Effector CD4-positive, alpha-beta T cell (primary cell): ENCODE measurements around the gene SHOC2.
"Not testable (repeated sequence)": the region's sequence is repeated elsewhere in the genome, so short reads cannot be mapped to it uniquely, and the experiment has no call there.

ENCODE experiments used
- DNase-seq: peaks from one replicate; pipeline ENCODE4 v3.0.0-alpha.2; 2020

The SHOC2 gene

DNA sequence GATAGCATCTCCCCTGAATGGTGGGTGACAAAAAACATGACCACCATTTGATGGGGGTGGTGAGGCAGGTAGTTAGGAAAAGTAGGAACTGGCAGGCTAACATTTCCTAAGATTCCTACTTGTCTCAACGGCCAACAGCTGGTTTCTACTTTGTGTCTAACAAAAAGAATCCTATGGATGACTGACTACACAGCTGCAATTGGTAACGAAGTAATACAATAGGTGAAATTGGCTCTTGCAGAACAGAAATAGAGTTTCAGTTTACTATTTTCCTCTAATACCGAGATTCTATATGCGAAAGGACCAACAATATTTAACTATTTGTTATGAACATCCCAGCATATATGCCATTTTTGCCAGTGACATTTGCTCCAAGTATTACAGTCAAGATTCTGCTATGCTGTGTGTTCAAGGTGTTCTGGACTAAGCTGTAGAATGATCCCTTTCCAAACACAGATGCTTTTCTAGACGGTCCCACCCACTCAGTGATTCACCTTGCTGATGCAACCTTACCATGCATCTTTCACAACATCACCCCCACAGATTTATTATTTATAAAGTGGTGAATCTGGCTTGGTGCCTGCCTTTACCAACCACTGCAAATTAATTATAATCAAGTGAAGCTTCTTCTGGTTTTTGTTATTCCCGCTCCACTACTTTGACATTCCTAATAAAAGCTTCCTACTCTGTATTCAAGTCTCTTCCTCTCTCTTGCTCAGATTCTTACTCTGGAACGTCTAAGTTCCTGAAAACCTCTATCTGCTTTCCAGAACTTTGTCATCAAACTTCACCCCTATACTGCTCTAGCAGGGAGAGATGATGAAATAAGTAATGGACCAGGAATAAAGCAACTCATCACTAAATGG is 17.2 kb upstream of the SHOC2 start:
- DNase-seq = no peak

DNA sequence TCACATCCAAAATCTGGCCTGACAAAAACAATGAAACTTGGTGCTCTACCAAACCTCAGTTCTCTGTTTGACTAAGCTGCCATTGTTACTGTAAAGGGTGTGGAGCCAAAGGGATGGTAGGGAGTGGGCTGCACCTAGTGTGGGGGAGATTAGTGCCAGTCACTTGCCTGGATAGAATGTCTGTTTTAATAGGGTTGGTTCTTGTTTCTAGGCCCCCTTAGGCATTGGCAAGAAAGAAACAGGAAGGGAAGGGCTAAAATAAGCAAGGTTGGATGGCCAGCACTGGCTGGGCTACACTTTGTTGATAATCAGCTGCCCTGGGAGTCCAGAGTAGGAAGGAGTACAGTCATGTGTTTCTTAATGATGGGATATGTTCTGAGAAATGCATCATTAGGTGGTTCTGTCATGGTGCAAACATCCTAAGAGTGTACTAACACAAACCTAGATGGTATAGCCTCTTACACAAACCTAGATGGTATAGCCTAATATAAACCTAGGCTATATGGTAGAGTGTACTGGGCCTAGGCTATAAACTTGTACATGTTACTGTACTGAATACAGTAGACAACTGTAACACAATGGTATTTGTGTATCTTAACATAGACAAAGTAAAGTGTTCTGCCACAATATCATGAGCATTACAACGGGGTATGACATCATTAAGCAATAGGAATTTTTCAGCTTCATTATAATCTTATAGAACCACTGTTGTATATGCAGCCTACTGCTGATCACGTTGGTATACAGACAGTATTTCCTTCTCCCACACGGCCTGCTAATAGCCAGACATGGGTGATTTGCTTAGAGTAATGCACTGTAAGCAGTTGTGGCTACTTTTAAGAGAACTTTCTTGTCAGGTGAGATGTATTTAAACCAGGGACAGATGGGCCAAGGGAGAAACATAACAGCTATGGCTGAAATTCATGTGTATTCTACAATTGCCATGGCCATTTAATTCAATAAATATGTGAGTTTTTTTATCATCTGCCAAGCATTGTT is 15.8 kb upstream of the SHOC2 start:
- no peak for DNase-seq

DNA sequence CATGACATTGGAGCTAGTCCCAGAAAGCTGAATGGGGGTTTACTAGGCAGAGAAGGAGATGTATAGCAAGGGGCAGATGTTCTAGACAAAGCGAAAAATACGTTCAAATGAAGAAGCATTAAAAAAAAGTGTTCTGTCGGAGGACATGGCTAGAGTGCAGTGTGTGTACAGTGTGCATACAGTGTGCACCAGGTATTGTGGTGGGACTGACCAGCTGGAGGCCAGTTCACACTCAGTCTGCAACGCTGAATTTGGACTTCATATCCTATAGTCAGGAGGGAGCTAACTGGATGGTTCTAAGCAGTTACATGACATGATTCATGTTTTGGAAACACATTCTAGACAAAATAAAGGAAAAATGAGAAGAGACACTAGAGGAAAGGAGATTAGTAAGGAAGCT is 9.3 kb upstream of the SHOC2 start:
- no peak for DNase-seq

DNA sequence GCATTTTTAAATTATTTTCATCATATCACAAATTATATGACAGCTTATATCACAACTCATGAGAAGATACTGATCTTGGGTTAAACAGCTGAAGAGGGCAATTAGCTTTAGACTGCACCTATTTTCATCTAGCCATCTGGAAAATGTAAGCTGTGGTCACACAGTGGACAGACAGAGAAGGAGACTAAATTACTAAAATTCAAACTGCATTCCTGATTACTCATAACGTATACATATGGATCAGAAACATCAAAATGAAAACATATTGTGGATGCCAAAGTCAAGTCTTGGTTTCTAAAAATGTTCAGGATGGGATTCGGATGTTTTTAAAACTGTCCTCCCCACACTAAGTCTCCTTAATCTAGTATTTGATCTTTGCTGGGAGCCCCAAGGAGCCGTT is 7.0 kb upstream of the SHOC2 start:
- DNase-seq = no peak

DNA sequence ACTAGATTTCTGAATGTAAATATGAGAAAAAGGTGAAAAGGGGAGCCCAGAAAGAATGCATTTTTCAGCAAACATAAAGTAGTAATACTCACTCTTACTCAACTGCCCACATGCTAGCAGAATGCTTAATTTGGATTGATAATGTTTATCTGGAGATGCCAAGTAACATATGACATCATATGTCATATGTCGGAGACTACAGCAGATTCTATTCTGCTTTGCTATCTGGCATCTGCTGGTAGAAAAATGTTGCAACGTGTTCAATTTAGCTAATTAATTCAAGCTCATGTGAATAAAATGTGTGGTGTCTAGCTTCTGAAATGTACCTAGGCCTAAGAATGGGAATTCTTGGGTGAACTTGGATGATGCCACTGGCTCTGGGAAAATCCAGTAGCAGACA is 5.0 kb upstream of the SHOC2 start:
- DNase-seq = no peak

DNA sequence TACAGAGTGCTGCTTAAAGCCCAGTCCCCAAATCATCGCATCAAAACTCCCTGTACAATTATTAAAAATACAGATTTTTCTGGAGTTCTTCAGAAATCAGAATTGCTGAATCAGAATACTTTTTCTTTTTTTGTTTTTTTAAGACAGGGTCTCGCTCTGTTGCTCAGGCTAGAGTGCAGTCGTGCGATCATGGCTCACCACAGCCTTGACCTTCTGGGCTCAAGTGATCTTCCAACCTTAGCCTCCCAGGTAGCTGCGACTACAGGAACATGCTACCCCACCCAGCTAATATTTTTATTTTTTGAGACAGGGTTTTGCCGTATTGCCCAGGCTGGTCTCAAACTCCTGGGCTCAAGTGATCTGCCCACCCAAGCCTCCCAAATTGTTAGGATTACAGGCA is 4.4 kb upstream of the SHOC2 start:
- no peak for DNase-seq

DNA sequence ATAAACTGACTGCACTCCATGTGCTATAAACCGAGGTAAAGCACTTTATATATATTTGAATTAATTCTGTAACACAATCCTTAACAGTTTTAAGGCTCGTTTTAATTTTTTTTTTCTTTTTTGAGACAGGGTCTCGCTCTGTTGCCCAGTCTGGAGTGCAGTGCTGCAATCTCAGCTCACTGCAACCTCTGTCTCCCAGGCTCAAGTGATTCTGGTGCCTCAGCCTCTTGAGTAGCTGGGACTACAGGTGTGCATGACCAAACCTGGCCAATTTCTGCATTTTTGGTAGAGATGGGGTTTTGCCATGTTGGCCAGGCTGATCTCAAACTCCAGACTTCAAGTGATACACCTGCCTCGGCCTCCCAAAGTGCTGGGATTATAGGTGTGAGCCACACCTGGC is 3.8 kb upstream of the SHOC2 start:
- not testable (repeated sequence) for DNase-seq

DNA sequence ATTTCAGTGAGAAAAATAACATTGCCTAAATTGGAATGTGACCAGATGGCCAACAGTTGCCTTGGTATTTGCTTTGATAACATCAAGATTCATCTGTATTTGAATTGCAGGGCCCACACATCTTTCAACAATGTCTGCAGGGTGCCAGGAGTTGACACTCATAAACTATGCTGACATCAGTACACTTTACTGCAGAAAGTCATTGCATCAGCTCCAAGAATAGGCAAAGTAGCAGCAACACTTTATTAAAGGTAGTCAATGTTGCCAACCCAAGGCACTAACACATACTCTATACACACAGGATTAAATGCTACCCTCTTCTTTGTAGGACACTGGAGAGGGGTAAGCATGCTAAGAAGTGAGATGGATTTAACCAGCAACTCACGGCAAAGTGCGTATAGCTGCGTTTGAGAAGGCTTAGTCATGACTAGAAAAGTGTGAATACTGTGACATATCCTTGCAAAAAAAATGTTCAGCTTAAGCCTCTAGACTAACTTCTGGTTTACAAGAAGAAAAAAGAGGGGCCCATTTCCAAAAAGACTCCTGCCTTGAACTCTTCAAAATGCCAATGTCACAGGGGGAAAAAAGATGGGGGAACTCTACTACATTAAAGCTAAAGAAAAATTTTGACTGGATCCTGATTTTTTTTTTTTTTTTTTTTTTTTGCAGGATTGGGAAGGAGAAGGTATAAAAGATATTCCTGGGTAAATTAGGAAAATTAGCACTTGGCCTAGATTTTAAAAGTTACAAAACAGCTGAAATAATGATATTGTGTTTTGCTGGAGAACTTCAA is 2.7 kb upstream of the SHOC2 start:
- no peak for DNase-seq

DNA sequence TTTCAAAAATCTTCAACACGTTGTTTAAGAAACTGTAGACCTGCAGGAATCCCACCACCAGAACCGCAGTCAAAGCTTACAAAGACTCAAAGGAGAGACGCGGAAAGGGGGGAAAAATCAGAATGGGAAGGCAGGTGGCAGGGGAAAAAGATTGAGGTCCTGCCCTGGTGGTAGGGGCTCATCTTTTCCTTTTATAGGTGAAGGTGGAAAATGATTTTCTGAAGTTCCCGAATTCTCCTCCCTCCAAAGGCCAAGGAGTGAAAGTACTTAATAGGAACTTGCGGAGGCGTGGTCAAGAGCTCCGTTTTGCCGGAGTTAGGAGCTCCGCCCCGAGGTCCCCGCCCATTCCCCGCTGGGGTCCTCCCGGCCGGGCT is 1.1 kb upstream of the SHOC2 start:
- peak; percentile 78 for DNase-seq

DNA sequence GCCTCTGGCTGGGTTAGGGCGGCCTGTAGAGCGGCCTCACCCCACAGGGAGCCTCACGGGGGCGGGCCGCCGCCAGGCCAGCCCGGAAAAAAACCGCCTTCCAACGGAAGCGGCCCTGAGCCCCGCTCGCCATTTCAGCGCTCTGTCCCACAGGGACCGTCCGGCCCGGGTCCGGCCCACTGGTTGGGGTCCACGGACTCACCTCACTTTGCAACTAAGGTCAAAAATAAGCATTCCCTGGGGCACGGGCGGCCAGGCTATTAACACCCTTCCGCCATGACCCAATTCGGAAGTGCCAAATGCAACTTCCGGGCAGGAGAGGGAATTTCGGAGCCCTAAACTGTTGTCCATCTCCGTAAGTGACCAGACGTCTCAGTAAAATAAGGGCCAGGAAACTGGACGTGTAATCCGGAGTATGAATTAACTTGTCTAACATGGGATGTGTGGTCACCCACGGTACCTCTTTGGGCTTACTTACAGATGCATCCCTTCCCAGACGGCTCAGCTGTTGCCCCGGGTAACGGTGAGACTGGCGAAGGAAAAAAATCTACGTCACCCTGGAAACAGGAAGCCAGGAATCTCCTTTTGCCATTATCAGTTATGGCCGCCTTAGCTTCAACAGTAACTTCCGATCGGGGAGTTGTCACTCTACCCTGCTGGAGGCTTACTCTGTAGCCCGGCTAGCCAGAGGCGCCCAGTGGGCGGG is 608 bp upstream of the SHOC2 start, which contains the start of gene BBIP1:
Gene BBIP1 (minus strand): TSS at position 538 of the 706 bp plus-strand sequence. CDS start 1,023 bp downstream, outside the sequence.
- no peak for DNase-seq

DNA sequence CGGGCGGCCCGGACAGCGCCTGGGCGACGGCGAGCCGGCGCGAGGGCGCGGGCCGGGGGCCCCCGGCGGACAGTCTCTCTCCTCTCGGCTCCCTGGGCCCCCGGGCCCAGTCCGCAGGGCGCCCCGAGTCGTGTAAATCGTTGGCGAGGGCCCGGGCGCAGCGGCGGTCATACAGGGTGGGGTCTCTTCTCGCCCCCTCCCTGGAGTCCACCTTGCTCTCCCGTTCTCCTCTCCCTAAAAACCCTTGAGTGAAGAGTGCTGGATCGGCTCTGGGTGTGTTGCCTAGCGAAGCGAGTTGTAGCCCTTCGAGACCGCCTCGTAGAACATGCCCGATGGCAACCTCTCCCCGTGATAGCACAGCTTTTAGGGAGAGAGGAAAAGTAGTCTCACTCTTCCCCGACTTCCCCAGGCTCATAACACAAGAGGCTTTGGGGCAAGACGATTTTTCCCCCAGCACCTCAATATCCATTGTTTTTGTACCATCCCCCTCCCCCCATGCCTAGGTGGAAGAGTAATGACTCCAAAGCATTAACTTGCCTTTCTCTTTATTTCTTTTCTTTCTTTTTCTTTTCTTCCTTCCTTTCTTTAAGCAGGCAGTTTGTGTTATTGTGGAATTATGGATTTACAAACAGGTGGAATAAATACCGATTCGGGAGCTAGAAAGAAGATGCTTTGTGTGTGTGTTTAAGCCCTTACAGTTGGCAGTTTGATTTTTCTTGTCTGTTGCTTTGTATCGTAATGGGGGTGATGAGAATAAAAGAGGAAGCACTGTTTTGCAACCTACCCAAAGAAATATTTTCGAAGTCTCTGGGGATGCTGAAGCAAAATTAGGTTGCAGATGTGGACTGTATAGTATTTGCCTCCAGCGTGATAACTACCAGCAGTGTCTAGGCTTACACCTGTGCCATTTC is 822 bp downstream of the SHOC2 start:
- DNase-seq = no peak

DNA sequence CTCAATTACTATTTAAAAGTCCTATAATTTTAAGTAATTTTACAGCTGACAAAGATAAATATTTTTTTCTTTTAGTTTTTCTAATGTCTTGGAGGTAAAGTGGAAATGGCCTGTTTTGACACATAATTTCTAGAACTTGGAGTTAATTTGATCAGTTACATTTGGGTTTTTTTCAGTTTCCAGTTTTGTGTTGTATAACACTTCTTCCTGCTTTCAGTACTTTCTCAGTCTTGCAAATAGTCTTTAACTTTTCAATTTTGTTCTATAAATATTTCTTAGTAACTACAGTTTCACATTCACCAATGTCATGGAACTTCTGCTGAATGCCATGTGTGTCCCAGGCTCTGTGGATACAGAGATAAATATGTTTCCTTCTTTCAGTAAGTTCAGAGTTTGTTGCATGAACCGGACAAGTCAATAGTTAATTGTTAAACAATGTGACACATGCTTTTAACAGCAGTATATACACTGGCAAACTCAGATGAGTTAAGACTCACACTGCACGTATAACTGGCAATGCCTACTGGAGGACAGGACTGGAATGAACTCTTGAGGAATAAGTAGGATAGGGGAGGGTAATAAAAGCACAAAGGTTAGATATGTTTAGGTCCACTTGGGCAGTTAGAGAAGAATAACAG is 4.6 kb downstream of the SHOC2 start:
- no peak for DNase-seq

DNA sequence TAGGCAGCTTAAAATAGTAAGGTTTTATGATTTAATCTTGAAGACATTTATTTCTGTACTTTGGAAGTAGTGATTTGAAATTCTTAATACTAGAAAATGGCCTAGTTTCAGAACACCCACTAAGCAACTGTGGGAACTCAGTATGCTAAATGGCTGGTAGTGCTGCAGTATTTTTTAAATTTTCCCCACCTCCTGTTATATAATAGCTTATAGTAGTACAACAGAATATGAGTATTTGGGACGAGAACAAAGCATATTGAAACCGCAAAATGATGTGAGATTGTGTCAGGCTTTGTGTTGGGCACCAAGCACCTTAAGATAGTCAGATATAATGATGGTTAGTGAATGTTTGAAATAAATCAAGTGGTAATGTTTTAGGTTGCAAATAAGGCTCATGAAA is 8.1 kb downstream of the SHOC2 start:
- no peak for DNase-seq

DNA sequence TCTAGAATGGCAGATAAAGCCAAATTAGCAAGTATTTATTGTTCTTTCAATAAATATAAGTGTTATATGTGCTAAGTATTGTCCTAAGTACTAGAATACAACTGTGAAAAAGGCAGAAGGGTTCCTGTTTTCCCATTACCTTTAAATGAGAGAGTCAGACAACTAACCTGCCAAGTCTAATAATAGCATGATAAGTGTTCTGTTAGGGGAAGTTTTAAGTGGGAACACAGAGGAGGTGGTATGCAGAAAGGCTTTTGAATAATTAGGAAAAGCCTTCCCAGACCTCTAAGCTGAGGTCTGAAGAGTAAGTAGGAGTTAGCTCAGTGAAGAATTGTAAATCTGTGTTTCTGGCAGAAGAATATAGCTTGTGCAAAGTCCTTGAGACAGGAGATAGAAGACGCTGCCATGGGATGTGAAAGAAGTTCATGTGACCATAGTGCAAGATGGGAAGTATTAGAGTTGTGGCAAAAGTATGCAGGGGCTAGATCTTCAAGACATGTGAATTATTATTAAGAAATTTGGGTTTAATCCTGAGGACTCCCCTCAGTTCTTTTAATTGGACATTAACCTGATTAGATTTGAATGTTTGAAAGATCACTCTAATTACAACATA is 12.5 kb downstream of the SHOC2 start:
- DNase-seq = no peak

DNA sequence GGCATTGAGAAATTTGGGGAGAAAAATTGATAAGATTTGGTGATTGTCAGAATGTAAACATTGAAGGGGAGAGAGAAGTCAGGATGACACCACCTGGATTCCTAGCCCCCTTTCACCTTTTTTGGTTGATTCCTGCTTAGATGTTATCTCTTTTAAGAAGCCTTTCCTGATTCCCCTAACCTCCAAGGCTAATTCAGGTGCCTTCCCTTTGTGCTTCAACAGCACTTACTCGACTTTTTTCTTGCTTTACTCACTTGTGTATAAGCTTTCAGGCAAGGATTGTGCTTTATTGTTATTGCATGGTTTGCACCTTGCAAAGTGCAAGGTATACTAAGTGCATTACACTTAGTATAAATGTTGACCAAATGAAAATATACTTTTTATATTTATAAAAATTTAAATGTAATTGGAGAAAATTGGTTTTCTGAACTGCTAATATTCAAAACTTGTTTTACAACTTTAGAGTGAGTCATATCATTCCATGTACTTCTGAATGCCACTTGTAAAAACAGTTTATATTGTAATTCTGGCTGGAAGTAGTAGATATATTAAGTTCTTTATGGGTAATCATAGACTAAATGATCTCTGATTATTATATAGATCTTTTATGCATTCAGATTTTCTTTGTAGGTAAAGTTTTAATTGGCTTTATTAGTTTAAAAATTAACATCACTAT is 13.2 kb downstream of the SHOC2 start:
- DNase-seq = no peak

DNA sequence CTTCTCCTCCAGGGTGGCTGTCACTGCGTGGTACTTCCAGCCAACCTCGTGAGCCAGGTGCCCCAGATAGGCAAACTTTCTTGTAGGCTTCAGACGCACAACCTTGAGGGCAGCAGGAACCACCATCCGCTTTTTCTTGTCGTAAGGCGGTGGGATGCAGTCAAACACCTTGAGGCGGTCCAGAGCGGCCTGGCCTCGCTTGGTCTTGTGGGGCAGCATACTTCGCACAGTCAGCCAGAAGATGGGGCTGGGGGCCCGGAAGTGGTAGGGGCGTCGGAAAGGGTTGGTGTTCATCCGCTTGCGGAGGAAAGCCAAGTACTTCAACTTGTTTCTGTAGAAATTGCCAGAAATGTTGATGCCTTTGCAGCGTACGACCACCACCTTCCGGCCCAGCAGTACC is 17.4 kb downstream of the SHOC2 start:
- no peak for DNase-seq

DNA sequence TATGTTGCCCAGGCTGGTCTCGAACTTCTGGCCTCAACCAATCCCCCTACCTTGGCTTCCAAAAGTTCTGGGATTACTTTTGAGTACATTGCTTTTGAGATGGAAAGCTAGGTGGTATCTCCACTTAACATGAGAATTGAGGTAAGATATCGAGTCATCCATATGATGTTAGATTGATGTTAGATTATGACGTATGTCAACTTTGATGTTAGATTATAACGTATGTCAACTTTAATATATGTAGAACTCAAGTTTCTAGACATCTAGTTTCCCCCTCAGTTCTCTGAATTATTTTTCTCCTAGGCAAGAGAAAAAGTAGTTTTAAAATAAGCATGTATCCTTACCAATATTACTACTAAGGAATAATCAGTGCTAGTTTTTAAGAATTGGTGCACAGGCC is 20.0 kb downstream of the SHOC2 start:
- DNase-seq = no peak

DNA sequence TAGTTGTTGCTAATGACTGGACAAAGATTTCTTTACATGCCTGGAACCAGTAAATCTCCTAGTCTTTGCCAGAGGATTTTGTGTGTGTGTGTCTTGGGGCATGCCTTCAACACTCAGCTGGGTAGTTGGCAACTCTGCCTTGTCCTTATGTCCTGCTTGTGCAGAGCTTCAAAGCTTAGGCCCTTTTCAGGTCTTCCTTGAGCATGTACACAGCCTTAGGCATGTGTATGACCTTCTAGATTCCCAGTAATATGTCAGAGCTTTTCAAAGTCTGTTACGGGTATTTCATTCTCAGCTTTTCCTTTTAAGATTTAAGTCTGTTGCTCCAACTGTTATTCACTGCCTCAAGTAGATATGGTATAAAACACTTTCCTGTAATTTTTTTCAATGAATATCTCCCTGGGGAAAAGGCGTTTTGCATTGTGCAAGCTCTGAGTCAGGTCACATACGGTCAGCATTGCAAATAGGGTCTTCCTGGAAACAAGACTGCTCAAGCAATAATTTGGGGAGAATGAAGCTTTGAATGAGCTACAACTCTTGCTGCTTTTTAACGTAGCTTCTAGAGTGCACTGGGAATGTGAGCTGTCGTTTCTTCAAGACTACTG is 25.5 kb downstream of the SHOC2 start:
- DNase-seq = no peak

DNA sequence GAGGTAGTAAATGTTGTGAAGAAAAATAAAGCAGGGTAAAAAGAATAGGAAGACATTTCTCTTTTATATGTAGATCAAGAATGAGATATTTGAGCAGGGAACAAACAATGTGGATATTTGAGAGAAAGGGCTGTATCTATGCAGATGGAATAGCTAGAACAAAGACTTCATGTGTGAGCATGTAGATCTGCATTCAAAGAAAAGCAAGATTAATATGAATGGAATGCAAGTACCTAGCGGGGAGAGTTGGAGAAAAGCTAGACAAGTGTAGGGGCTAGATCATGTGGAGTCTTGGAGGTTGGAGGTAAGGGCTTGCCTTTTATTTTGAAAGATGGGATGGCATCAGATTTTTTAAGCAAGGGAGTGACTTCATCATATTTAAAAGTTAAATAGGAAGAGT is 27.1 kb downstream of the SHOC2 start:
- DNase-seq = no peak
